Activated T-cell treated with anti-CD3 and anti-CD28 coated beads, Interleukin-2, amount 50 U/mL, for 4 hours (primary cell): ENCODE results near the gene HCN4. TPM values are rescaled to one million over a fixed set of nuclear protein-coding genes. Genes with fewer than 3 reads are reported as not detected.
"Not testable (repeated sequence)": the region's sequence is repeated elsewhere in the genome, so short reads cannot be mapped to it uniquely, and the experiment has no call there.

Experiments
- ATAC-seq, 2 donors: fragments of 200-7000 bp; cut with Tn5 transposase; one replicate each; pipeline ENCODE4 v1.10.0; 2021
- DNase-seq: peaks from one replicate; pipeline ENCODE4 v3.0.0-alpha.2; 2020
- H3K27me3 Mint-ChIP-seq: one replicate; pipeline ENCODE4 v1.8.0; 2021; ENCODE audit warnings: low read depth, mixed read lengths
- H3K36me3 Mint-ChIP-seq: one replicate; pipeline ENCODE4 v1.8.0; 2022; ENCODE audit warnings: mixed read lengths; ENCODE audit not compliant: insufficient read depth
- H3K4me1 Mint-ChIP-seq: one replicate; pipeline ENCODE4 v1.8.0; 2021; ENCODE audit warnings: low read depth, mixed read lengths
- H3K4me3 Mint-ChIP-seq: one replicate; pipeline ENCODE4 v1.8.0; 2021; ENCODE audit warnings: mild to moderate bottlenecking, moderate library complexity, mixed read lengths
- H3K9me3 Mint-ChIP-seq: one replicate; pipeline ENCODE4 v1.8.0; 2021; ENCODE audit warnings: mixed read lengths
- total RNA-seq, 3 donors: library from RNA; stranded (reverse); gene quantifications; one replicate each; pipeline ENCODE4 v1.2.1, GENCODE V29; 2021

Gene HCN4
- not detected for total RNA-seq

- Mint-ChIP-seq H3K4me3 (no peak within 1 kb of the TSS), H3K36me3 (no peaks in the 10 kb centered on the region), H3K4me1 (peaks cover 3% of the 10 kb centered on the region)
These were observed at the start of gene HCN4 for GRCh38 chr15:73368301-73369136. TSS of gene HCN4 (minus strand) at chr15:73368958. CDS start at chr15:73368270, 688 bp downstream.

DNA sequence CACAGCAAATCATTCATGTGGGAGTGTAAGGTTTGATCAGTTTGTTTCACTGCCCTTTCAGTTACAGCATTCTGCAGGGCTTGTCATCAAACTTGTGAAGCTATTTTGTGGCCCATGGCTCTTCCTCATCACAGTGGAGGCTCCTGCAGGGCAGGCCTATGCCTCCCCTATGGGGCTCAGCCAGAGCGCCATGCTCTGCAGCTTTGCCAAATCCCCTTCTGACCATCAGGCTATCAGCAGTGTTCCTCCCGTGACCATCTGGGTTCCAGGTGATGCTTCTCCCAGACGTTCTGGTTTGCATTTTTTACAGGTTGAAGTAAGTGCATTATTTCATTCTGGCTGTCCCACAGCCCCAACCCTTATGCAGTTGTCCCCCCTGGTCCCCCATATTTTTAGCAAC lies 46.1 kb upstream of the HCN4 start:
- H3K4me3 Mint-ChIP-seq = no peak overlapping the region
- no peaks in the 10 kb centered on the region for H3K4me1 Mint-ChIP-seq
- H3K27me3 Mint-ChIP-seq = peaks cover 9% of the 10 kb centered on the region
- DNase-seq (no peak), ATAC-seq (no peak)
- no peaks in the 10 kb centered on the region for H3K36me3 Mint-ChIP-seq
- H3K9me3 Mint-ChIP-seq = no peaks in the 10 kb centered on the region

More at GRCh38 chr15:73368301-73369136, at the start of gene HCN4:
- DNase-seq = no peak
- Mint-ChIP-seq H3K9me3 (no peaks in the 10 kb centered on the region), H3K27me3 (peaks cover 61% of the 10 kb centered on the region)
- ATAC-seq = no peak

DNA sequence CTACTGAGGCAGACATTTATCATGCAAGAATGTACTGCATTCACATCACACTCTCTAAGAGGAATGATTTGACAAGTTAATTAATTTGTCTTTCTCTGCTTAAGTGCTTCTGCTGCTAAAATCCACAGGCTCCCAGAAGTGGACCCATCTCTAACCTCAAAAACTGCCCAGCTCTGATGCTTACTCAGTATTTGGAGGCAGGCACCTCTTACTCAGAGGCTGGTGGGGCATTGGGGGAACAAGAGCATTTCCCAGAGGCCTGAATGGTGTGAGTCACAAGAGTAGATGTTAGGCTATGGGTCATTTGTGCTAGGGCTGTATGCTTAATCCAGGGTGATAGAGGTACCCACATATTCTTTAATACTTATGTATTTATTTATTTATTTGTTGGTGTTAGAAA lies 34.4 kb upstream of the HCN4 start:
- H3K4me1 Mint-ChIP-seq = no peaks in the 10 kb centered on the region
- no peaks in the 10 kb centered on the region for H3K9me3 Mint-ChIP-seq
- no peak overlapping the region for H3K4me3 Mint-ChIP-seq
- H3K27me3 Mint-ChIP-seq = peaks cover 12% of the 10 kb centered on the region
- ATAC-seq (no peak), DNase-seq (no peak)
- H3K36me3 Mint-ChIP-seq = no peaks in the 10 kb centered on the region

- H3K9me3 Mint-ChIP-seq, H3K4me1 Mint-ChIP-seq, H3K4me3 Mint-ChIP-seq, ATAC-seq, H3K36me3 Mint-ChIP-seq, DNase-seq: not testable (repeated sequence)
- H3K27me3 Mint-ChIP-seq = peaks cover 14% of the 10 kb centered on the region
These were observed 31.5 kb upstream of the HCN4 start for GRCh38 chr15:73400222-73400621.

GRCh38 chr15:73398861-73399260 lies 30.1 kb upstream of the HCN4 start:
- Mint-ChIP-seq H3K4me1 (no peaks in the 10 kb centered on the region), H3K9me3 (no peaks in the 10 kb centered on the region), H3K4me3 (no peak overlapping the region), H3K36me3 (no peaks in the 10 kb centered on the region), H3K27me3 (peaks cover 11% of the 10 kb centered on the region)
- ATAC-seq (no peak), DNase-seq (no peak)

DNA sequence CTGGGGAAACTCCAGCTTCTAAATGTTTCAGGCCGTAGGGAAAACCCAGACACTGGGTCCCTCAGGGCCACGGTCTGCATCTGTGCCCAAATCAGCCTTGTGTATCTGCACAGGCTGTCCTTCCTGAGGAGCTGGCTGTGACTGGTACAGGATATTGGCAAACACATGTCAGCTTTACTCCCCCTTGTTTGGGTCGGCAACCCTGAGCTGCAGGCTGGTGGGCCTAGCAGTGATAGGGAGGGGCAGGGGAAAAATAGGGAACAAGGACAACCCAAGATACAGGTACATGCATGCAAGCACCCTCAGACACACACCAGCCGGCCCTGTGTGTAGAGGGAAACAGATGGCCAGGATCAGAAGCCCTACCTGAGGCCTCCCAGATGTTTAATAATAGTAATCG lies 28.7 kb upstream of the HCN4 start:
- no peak for DNase-seq
- H3K4me1 Mint-ChIP-seq = no peaks in the 10 kb centered on the region
- H3K27me3 Mint-ChIP-seq = peaks cover 13% of the 10 kb centered on the region
- H3K4me3 Mint-ChIP-seq = no peak overlapping the region
- ATAC-seq = no peak
- H3K36me3 Mint-ChIP-seq = no peaks in the 10 kb centered on the region
- no peaks in the 10 kb centered on the region for H3K9me3 Mint-ChIP-seq

- no peaks in the 10 kb centered on the region for H3K9me3 Mint-ChIP-seq
- no peaks in the 10 kb centered on the region for H3K4me1 Mint-ChIP-seq
- H3K4me3 Mint-ChIP-seq = no peak overlapping the region
- no peaks in the 10 kb centered on the region for H3K36me3 Mint-ChIP-seq
- peaks cover 16% of the 10 kb centered on the region for H3K27me3 Mint-ChIP-seq
- ATAC-seq (no peak), DNase-seq (no peak)
These were observed 26.9 kb upstream of the HCN4 start for GRCh38 chr15:73395671-73396070.

DNA sequence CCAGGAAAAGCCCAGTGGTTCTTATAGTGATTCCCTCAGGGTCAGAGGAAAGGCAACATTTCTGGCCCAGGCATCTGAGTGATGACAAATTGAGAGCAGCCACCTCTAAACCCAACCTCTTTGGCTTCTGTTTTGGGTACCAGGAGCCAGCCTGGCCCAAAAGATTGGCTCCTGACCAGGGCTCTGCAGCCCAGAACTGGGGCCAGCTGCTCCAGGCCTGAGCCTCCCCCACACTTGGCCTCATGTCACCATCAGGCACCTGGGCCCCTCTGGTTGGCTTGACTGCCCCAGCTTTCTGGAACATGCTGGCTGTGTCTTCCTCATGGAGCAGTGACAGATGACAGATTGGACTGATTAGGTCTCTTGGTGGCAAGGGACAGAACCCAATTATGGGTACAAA lies 26.0 kb upstream of the HCN4 start:
- Mint-ChIP-seq H3K36me3 (no peaks in the 10 kb centered on the region), H3K4me1 (no peaks in the 10 kb centered on the region), H3K27me3 (peaks cover 17% of the 10 kb centered on the region), H3K4me3 (no peak overlapping the region), H3K9me3 (no peaks in the 10 kb centered on the region)
- DNase-seq (no peak), ATAC-seq (no peak)

GRCh38 chr15:73393336-73393735 lies 24.6 kb upstream of the HCN4 start:
- no peaks in the 10 kb centered on the region for H3K4me1 Mint-ChIP-seq
- peaks cover 17% of the 10 kb centered on the region for H3K27me3 Mint-ChIP-seq
- H3K36me3 Mint-ChIP-seq = no peaks in the 10 kb centered on the region
- ATAC-seq = no peak
- H3K9me3 Mint-ChIP-seq = no peaks in the 10 kb centered on the region
- no peak overlapping the region for H3K4me3 Mint-ChIP-seq
- DNase-seq = no peak

DNA sequence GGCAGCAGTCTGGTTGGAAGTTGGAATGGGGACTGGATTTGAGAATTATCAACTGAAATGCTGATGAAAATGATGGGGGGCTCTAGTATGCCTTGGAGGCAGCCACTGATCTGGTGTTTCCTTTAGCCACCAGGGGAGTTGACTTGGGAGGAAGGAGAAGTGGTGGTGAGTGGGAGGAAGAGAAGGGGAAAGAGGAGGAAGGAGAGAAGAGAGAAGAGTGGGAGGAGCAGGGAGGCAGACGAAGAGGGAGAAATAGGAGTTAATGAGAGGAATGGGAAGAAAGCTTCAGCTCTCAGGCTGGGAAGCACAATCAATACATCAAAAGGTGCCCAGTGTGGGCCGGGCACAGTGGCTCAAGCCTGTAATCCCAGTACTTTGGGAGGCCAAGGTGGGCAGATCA lies 23.3 kb upstream of the HCN4 start:
- Mint-ChIP-seq H3K9me3 (no peaks in the 10 kb centered on the region), H3K36me3 (no peaks in the 10 kb centered on the region), H3K4me3 (no peak overlapping the region), H3K27me3 (peaks cover 16% of the 10 kb centered on the region), H3K4me1 (no peaks in the 10 kb centered on the region)
- ATAC-seq (no peak), DNase-seq (no peak)

GRCh38 chr15:73391128-73391872 lies 22.5 kb upstream of the HCN4 start:
- peaks cover 13% of the 10 kb centered on the region for H3K27me3 Mint-ChIP-seq
- ATAC-seq = no peak

DNA sequence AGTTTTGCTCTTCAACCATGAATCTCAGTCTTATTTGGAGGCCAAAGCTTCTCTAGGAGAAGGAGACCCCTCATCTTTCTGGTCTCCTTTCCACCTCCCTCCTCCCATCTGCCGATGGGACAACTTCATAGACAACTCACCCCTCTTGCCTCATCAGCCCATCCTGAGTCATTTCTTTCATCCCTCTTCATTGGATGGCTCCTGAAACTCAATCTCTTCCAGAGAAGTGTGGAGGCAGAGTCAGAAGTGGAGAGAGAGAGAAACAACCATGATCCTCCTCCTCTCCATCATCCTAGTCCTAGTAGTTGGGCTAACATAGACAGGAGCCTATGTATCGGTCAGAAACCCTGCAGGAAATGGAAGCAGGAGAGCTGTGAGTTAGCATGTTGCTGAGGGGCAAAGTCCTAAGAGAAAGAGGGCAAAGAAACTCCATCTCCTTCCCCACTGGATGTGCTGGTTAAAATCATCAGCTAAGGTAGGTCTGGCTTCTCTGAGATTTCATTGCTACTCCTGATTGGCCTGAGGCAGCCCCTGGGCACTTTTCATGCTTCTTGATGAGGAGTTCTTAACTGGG lies 21.3 kb upstream of the HCN4 start:
- H3K27me3 Mint-ChIP-seq = peaks cover 21% of the 10 kb centered on the region
- ATAC-seq = no peak
- H3K9me3 Mint-ChIP-seq = no peaks in the 10 kb centered on the region
- H3K4me3 Mint-ChIP-seq = no peak overlapping the region
- no peaks in the 10 kb centered on the region for H3K4me1 Mint-ChIP-seq
- DNase-seq = no peak
- no peaks in the 10 kb centered on the region for H3K36me3 Mint-ChIP-seq

More at GRCh38 chr15:73391128-73391872, 22.5 kb upstream of the HCN4 start:
- H3K4me1 Mint-ChIP-seq = no peaks in the 10 kb centered on the region
- no peak for DNase-seq
- no peaks in the 10 kb centered on the region for H3K36me3 Mint-ChIP-seq
- no peak overlapping the region for H3K4me3 Mint-ChIP-seq
- H3K9me3 Mint-ChIP-seq = no peaks in the 10 kb centered on the region

DNA sequence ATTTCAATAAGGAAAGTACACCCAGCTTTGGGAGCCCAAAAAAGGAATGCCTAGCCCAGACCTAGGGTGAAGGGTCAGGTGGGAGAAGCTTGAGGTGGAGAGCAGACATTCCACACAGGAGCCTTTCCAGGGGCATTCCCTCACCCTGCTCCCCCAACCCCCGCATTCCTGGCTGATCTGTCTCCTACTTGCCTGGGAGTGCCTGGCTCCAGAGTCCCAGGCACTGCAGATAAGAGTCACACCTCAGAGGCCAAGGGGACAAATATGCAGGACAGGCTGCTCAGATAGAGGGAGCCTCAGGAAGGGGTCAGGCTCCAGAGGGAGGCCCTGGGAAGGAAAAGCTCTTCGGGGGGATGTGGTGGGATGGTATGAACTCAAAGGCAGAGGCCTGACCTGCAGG lies 20.8 kb upstream of the HCN4 start:
- no peak for DNase-seq
- Mint-ChIP-seq H3K9me3 (no peaks in the 10 kb centered on the region), H3K36me3 (no peaks in the 10 kb centered on the region), H3K4me1 (no peaks in the 10 kb centered on the region), H3K4me3 (no peak overlapping the region), H3K27me3 (peaks cover 24% of the 10 kb centered on the region)
- no peak for ATAC-seq

DNA sequence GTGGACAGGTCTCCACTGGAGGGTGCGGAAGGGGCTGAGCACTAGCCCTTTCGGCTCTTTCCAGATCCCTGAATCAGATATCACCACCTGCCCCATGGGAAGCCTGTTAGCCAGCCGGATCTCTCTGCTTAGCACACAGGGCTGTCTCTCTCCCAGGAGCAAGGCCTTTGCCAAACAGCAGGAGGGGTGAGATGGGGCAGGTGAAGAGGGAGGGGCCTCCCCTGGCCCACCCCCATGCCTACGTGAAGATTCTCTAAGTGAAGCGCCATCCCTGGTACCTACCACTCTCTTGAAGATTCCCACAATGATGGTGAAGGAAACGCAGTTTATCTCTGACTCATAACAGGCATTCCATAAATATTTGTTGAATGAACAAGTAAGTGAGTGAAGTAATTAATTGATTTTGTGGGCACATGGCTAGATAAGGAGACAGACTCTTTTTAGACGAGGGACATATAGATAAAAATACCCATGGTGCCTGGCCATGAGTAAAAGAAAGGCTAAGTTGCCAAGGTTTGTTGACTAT lies 19.6 kb upstream of the HCN4 start:
- no peaks in the 10 kb centered on the region for H3K9me3 Mint-ChIP-seq
- no peak overlapping the region for H3K4me3 Mint-ChIP-seq
- ATAC-seq = no peak
- DNase-seq = no peak
- H3K27me3 Mint-ChIP-seq = peaks cover 23% of the 10 kb centered on the region
- no peaks in the 10 kb centered on the region for H3K4me1 Mint-ChIP-seq
- no peaks in the 10 kb centered on the region for H3K36me3 Mint-ChIP-seq
